Skeletal muscle tissue (tissue), 4 donors: Measurements from ENCODE around the gene CDK4. TPM values are rescaled to one million over a fixed set of nuclear protein-coding genes. Genes with fewer than 3 reads are reported as not detected.

ENCODE experiments used
- H3K27ac ChIP-seq: one replicate; pipeline ENCODE4 v1.7.0; 2013; ENCODE audit warnings: mild to moderate bottlenecking, low read depth, low read length, inconsistent platforms
- H3K27me3 ChIP-seq, 3 donors: one replicate each; pipeline ENCODE4 v1.7.0; 2013; ENCODE audit warnings: low read length in 3 of 3; ENCODE audit not compliant: control insufficient read depth in 3 of 3, insufficient read depth in 3 of 3
- H3K36me3 ChIP-seq, 3 donors: one replicate each; pipeline ENCODE4 v1.7.0; 2013; ENCODE audit warnings: low read length in 3 of 3; ENCODE audit not compliant: control insufficient read depth in 3 of 3, insufficient read depth in 3 of 3
- H3K4me1 ChIP-seq, 3 donors: one replicate each; pipeline ENCODE4 v1.7.0; 2013; ENCODE audit warnings: low read length in 3 of 3, mild to moderate bottlenecking in 3 of 3; ENCODE audit not compliant: control insufficient read depth in 3 of 3, insufficient read depth in 3 of 3
- H3K4me3 ChIP-seq, 3 donors: one replicate each; pipeline ENCODE4 v1.7.0; 2013; ENCODE audit warnings: low read length in 3 of 3
- H3K9ac ChIP-seq, 3 donors: one replicate each; pipeline ENCODE4 v1.7.0; 2013; ENCODE audit warnings: low read length in 3 of 3, mild to moderate bottlenecking in 3 of 3, moderate library complexity in 2 of 3, low read depth in 1 of 3
- H3K9me3 ChIP-seq, 3 donors: one replicate each; pipeline ENCODE4 v1.7.0; 2013; ENCODE audit warnings: low read length in 3 of 3; ENCODE audit not compliant: control insufficient read depth in 3 of 3
- total RNA-seq: library from RNA; depleted of rRNA; stranded (reverse); fragments of >200 nt; gene quantifications from one replicate; pipeline ENCODE4 v1.2.3, GENCODE V29; 2014
- donor health status: Osteomylitis.

CDK4 gene
- total RNA-seq, 1 donor from 2014 or later: 78.8 TPM

DNA sequence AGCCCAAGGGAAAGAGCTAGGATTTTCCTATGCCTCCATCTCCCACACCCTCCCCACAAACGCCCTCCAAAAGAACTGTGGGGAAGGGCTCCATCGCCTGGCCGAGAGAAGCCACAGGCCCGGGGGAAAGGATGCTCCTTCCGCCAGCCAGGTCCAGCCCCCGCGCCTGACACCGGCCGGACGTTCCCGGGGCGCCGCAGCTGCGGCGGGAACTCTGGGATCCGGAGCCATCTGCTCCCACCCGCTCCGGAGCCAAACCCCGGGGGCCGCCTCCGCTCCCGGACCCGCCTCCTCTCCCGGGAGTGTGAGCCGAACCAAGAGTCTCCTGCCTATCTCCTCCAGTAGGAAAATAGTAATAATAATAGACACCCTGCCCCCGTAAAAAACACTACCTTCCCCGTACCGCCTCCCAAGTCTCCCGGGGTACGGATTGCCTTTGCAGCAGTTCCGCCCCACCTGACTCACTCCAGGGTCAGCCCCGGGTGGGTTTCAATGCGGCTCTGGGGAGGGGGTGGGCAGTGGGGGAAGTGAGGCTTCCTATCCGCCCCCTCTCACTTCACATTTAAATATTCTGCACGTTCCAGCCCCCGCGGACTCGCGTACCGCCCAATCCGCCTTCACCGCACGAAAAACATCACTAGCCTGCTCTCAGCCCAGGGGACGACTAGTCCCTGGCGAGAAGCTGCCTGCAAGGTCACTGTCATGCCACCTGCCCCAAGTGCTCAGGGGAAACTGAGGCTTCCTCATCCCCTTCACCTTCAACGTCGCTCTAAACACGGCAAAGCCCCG lies 16.0 kb downstream of the CDK4 start:
- H3K4me3 ChIP-seq: peak overlapping the region; percentile 19 to 45 (median 43)
- H3K27me3 ChIP-seq: peaks cover 41 to 84% (median 61%) of the 10 kb centered on the region in 3 donors
- peak overlapping the region in 1 of 3 donors; percentile 72 for H3K9ac ChIP-seq
- H3K27ac ChIP-seq: peak overlapping the region; percentile 10
- no peaks in the 10 kb centered on the region for H3K36me3 ChIP-seq
- no peaks in the 10 kb centered on the region for H3K9me3 ChIP-seq
- H3K4me1 ChIP-seq: peaks cover 18 to 33% (median 23%) of the 10 kb centered on the region in 3 donors

DNA sequence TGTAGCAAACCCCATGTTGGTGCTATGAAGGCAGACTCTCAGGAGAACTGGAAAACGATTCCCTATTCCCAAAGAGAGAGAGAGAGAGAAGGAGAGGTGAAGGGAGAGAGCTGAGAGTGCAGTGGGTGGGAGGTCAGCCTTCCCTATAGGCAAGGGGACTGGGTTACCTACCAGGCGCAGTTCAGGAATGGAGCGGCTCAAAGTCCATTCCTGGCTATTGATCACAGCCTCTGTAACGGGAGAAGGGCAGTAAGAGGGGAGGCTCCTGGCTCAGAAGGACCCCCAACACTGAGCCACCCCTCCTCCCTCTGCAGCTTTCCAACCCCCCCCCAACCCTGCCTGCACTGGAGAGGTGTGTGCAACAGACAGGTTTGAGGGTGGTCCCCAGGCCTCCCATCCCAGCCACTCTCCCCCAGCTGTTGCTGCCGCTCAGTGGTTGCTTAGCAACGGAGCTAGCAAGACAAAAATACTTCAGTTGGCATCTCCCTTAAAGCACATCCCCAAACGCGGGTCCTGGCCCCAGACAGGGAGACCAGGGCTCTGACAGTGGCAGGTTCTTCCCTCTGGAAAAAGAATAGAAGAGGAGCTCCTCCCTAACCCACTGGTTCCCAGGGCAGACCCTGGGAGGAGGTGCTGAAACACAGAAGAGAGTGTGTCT lies 16.8 kb downstream of the CDK4 start:
- peak overlapping the region in 1 of 3 donors; percentile 40 for H3K9ac ChIP-seq
- H3K36me3 ChIP-seq: peaks cover 0 to 2% (median 0%) of the 10 kb centered on the region in 3 donors
- no peak overlapping the region for H3K27ac ChIP-seq
- no peaks in the 10 kb centered on the region for H3K9me3 ChIP-seq
- H3K4me1 ChIP-seq: peaks cover 18 to 27% (median 23%) of the 10 kb centered on the region in 3 donors
- peak overlapping the region; percentile 19 to 43 (median 41) for H3K4me3 ChIP-seq
- peaks cover 42 to 82% (median 58%) of the 10 kb centered on the region in 3 donors for H3K27me3 ChIP-seq

DNA sequence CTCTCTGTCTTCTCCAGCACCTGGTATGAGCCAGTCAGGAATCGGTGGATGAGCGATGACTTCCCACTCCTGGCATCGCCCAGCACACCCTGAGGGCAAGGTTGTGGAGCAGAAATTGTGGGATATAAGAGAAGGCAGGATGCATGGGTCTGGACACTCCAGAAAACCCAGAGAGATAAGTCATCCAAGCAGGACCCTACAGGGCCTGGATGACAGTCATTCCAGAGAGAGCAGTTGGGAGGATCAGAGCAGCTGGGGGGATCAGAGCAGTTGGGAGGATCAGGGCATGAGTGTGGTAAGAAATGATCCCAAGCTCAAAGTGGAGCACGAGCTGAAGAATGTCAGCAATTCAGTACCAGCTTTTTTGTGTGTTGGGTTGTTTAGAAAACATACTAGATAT lies 17.5 kb downstream of the CDK4 start:
- no peak overlapping the region for H3K27ac ChIP-seq
- H3K4me1 ChIP-seq: peaks cover 18 to 27% (median 23%) of the 10 kb centered on the region in 3 donors
- H3K27me3 ChIP-seq: peaks cover 41 to 76% (median 59%) of the 10 kb centered on the region in 3 donors
- no peaks in the 10 kb centered on the region for H3K9me3 ChIP-seq
- H3K9ac ChIP-seq: peak overlapping the region in 1 of 3 donors; percentile 10
- H3K36me3 ChIP-seq: peaks cover 0 to 2% (median 0%) of the 10 kb centered on the region in 3 donors
- H3K4me3 ChIP-seq: no peak overlapping the region

DNA sequence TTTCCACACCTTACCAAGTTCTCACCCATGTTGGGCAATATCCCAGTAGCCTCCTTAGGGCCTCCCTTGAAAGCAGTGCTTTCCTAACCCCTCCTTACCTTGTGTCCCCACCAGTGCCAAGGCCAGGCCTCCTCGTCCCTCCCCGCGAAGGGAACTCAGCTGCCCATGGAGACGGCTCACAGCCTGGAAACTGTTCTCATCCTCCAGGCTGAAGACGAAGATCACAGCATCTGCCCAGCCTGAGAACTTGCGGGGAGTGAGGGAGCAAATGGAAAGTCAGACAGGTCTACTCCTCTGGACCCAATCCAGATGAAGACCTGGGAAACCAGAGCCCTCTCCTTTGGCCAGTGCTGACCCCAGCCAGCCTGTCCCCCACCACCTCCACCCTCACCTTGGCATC lies 18.2 kb downstream of the CDK4 start:
- H3K36me3 ChIP-seq: peaks cover 0 to 2% (median 0%) of the 10 kb centered on the region in 3 donors
- H3K9ac ChIP-seq: peak overlapping the region in 1 of 3 donors; percentile 3
- no peak overlapping the region for H3K4me3 ChIP-seq
- peaks cover 18 to 24% (median 20%) of the 10 kb centered on the region in 3 donors for H3K4me1 ChIP-seq
- no peaks in the 10 kb centered on the region for H3K9me3 ChIP-seq
- peaks cover 34 to 69% (median 53%) of the 10 kb centered on the region in 3 donors for H3K27me3 ChIP-seq
- H3K27ac ChIP-seq: no peak overlapping the region

DNA sequence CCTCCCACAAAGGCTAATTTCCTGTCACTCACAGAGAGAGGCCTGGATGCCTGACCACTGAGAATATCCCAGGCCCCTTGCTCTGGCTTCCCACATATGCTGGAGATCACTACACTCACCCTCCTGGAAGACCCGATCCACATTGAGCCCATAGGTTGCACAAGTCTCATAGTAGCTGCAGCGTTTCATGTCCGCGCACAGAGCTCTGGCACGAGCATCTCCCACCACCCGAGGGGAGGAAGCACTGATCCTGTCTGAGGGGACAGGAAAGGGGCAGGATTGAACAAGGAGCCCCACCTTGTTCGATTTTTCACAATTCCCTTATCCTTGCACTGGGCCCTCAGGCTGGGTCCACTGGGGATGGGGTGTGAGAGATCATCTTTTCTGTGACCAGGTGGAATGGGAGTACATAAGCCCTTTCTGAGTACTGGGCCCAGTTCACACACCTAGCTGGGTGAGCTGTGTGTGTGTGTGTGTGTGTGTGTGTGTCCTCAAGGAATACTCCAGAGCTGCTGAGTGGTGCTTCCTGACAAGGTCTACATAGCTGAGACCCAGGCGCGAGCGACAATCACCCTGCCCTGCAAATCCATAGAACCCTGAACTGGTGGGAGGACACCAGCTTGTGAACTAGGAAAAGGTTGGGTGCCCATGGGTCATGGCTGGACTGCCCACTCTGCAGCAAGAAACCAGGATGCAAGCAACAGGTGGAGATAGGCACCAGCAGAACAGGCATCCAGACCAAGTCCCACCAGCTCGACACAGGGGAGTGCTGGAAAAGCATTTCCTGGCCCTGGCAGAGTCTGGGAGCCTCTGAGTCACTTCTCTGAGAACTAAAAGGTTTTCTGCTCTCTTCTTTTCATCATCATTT lies 19.1 kb downstream of the CDK4 start:
- Histone ChIP-seq H3K27ac (no peak overlapping the region), H3K27me3 (peaks cover 28 to 71% (median 58%) of the 10 kb centered on the region in 3 donors), H3K4me1 (peaks cover 18 to 24% (median 19%) of the 10 kb centered on the region in 3 donors), H3K4me3 (no peak overlapping the region), H3K9ac (no peak overlapping the region), H3K36me3 (peaks cover 0 to 2% (median 0%) of the 10 kb centered on the region in 3 donors), H3K9me3 (no peaks in the 10 kb centered on the region)

DNA sequence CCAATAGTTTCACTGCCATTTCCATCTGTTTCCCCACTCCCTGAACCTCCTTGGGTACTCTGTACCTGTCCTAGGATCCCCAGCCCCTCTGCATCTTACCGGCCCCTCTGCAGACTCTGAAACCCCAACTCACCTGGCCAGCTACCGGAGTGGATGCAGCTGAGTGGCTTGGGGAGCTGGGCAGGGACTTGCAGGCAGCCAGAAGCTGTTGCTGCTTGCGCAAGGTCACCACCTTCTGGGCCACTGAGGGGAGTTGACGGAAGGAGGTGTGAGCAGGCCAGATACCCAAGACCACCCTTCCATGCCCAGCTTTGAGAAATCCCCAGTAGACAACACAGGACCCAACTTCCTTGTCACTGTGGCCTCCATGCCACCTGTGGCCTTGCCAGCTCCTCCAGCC lies 19.8 kb downstream of the CDK4 start:
- Histone ChIP-seq H3K4me3 (no peak overlapping the region), H3K4me1 (peaks cover 22 to 28% (median 22%) of the 10 kb centered on the region in 3 donors), H3K27me3 (peaks cover 27 to 71% (median 59%) of the 10 kb centered on the region in 3 donors), H3K9ac (no peak overlapping the region), H3K36me3 (peaks cover 0 to 2% (median 0%) of the 10 kb centered on the region in 3 donors), H3K27ac (no peak overlapping the region), H3K9me3 (no peaks in the 10 kb centered on the region)

DNA sequence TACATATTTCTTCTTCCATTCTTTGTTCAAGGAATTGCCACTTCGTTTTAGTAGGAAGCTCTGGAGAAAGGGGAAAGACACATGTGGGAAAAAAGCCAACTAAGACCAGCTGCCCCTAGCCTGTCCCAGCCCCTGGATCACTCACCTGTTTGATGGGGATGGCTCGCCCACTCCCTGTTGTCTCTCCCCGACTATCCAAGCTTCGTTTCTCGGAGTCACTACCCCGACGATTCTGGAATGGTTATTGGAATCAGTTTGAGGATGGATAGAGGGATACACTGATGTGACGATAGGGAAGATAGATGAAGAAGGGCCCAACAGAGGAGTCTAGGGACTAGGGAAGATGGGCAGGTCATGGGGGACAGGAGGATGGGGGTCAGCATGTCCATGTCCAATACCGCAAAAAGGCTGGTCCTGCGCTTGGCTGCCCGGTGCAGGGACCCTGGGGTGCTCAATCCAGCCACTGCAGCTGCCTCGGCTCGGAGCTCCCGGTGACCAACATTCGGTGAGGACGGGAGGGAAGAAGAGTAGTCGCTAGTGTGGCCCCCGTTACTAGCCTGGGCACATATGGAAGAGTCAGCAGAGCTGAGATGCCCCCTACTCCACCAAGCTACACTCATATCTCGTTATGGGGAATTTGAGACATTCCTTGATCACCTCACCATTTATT lies 20.6 kb downstream of the CDK4 start:
- no peak overlapping the region for H3K27ac ChIP-seq
- no peak overlapping the region for H3K4me3 ChIP-seq
- H3K27me3 ChIP-seq: peaks cover 20 to 71% (median 59%) of the 10 kb centered on the region in 3 donors
- H3K9ac ChIP-seq: no peak overlapping the region
- peaks cover 23 to 31% (median 27%) of the 10 kb centered on the region in 3 donors for H3K4me1 ChIP-seq
- H3K9me3 ChIP-seq: no peaks in the 10 kb centered on the region
- H3K36me3 ChIP-seq: peaks cover 0 to 2% (median 0%) of the 10 kb centered on the region in 3 donors

DNA sequence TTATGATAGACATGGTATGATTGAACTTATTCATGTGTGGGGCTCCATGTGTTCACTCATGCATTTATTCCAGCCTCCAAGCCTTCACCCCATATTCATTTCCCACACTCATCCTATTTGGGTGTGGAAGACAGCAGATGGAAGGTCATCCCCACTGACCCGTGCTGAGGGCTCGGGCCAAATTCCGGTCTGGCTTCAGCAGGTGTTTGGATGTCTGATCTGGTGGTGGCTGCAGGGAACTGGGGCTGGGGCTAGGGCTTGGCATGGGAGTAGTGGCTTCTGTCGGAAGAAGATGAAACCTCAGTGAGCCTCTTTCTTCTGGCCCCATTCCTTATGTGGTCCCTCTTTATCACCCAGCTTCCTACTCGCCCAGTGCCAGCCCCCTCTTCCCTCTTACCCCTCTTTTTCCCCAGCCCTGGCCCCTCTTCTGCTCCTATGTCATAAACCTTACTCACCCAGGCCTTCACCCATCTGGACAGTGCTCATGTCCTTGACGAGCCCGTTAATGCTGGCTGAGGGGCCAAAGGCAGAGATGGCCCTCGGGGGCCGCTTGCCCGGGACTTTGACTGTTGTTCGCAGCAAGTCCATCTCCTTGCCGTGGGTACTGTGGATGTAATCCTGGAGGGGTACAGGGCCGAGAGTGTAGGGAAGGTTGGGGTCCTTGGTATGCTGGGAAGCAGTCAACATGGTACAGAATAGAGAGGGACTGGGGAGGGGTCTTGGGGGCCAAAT lies 21.6 kb downstream of the CDK4 start:
- Histone ChIP-seq H3K27ac (no peak overlapping the region), H3K36me3 (peaks cover 0 to 2% (median 0%) of the 10 kb centered on the region in 3 donors), H3K27me3 (peaks cover 14 to 70% (median 58%) of the 10 kb centered on the region in 3 donors), H3K4me1 (peaks cover 20 to 29% (median 23%) of the 10 kb centered on the region in 3 donors), H3K4me3 (no peak overlapping the region), H3K9ac (no peak overlapping the region), H3K9me3 (no peaks in the 10 kb centered on the region)
